Thyroid gland (tissue), 4 donors: ENCODE measurements around the gene MAST4. TPM values are rescaled to one million over a fixed set of nuclear protein-coding genes. Genes with fewer than 3 reads are reported as not detected.

Experiments used
- DNase-seq, 2 donors: peaks; one replicate each; pipeline ENCODE4 v3.0.0-alpha.2; 2019
- H3K27ac ChIP-seq, 3 donors: fragments of 200-600 bp; sonication (generic); 1 replicate in 2 of 3; 2 replicates in 1 of 3; pipeline ENCODE4 v1.5.1; 2016 to 2019; ENCODE audit warnings: mild to moderate bottlenecking in 1 of 3, moderate library complexity in 1 of 3
- H3K27me3 ChIP-seq: fragments of 200-600 bp; sonication (generic); one replicate; pipeline ENCODE4 v1.5.1; 2019
- H3K36me3 ChIP-seq, 2 donors: fragments of 200-600 bp; sonication (generic); one replicate each; pipeline ENCODE4 v1.5.1; 2016 to 2019
- H3K4me1 ChIP-seq, 2 donors: fragments of 200-600 bp; sonication (generic); one replicate each; pipeline ENCODE4 v1.5.1; 2017 to 2019
- H3K4me3 ChIP-seq, 3 donors: fragments of 200-600 bp; sonication (generic); replicated peaks in 1 of 3; 1 replicate in 2 of 3; 2 replicates in 1 of 3; pipeline ENCODE4 v1.5.1; 2016; ENCODE audit warnings: mild to moderate bottlenecking in 1 of 3
- H3K9me3 ChIP-seq: fragments of 200-600 bp; sonication (generic); one replicate; pipeline ENCODE4 v1.5.1; 2017
- POLR2A ChIP-seq, 2 donors: fragments of 450-650 bp; IDR thresholded peaks; one replicate each; pipeline ENCODE4 v1.6.1; 2017; ENCODE audit warnings: antibody characterized with exemption in 2 of 2, mild to moderate bottlenecking in 2 of 2, moderate library complexity in 1 of 2
- WGBS, 2 donors: methylation state at CpG; one replicate each; pipeline ENCODE4 v1.1.5; 2017; 5-methylcytosine and 5-hydroxymethylcytosine counted together
- intact Hi-C: fragments of 100-400 bp; cut with DNase I; formaldehyde crosslinking; loops from one replicate; pipeline ENCODE4 v1.15.1; 2023
- total RNA-seq, 4 donors: library from RNA; depleted of rRNA; stranded (reverse); fragments of >200 nt; gene quantifications; one replicate each; pipeline ENCODE4 v1.2.3, GENCODE V29; 2016
- TF ChIP-seq, protein P1 (sequence below), 6 experiments: fragments of 200-600 bp in 3 of 6; fragments of 450-650 bp in 3 of 6; sonication (generic) in 3 of 6; IDR thresholded peaks; one replicate each; pipeline ENCODE4 v1.5.1; 2016 to 2019; ENCODE audit warnings: antibody characterized with exemption in 6 of 6, mild to moderate bottlenecking in 2 of 6, inconsistent platforms in 1 of 6, moderate library complexity in 1 of 6

MAST4 gene
- total RNA-seq, 4 donors from 2014 or later: 20.2 to 38.3 (median 24.4) TPM

GRCh38 chr5:66585291-66585690 lies 10.9 kb upstream of the MAST4 start:
- no peaks in the 10 kb centered on the region for H3K27me3 ChIP-seq
- intact Hi-C loops: no loop called here
- H3K9me3 ChIP-seq: no peaks in the 10 kb centered on the region
- no peaks in the 10 kb centered on the region for H3K4me1 ChIP-seq
- TF ChIP-seq, protein P1, sequence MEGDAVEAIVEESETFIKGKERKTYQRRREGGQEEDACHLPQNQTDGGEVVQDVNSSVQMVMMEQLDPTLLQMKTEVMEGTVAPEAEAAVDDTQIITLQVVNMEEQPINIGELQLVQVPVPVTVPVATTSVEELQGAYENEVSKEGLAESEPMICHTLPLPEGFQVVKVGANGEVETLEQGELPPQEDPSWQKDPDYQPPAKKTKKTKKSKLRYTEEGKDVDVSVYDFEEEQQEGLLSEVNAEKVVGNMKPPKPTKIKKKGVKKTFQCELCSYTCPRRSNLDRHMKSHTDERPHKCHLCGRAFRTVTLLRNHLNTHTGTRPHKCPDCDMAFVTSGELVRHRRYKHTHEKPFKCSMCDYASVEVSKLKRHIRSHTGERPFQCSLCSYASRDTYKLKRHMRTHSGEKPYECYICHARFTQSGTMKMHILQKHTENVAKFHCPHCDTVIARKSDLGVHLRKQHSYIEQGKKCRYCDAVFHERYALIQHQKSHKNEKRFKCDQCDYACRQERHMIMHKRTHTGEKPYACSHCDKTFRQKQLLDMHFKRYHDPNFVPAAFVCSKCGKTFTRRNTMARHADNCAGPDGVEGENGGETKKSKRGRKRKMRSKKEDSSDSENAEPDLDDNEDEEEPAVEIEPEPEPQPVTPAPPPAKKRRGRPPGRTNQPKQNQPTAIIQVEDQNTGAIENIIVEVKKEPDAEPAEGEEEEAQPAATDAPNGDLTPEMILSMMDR (IDR thresholded peaks at IDR 0.05): no peak
- no peak for TF ChIP-seq POLR2A (IDR thresholded peaks at IDR 0.05)
- H3K27ac ChIP-seq: no peak overlapping the region
- H3K4me3 ChIP-seq: no peak overlapping the region
- H3K36me3 ChIP-seq: no peaks in the 10 kb centered on the region
- DNase-seq: no peak

GRCh38 chr5:66587771-66588170 lies 8.4 kb upstream of the MAST4 start:
- H3K4me3 ChIP-seq: no peak overlapping the region
- 83 to 92% methylated on average over 4 of the region's 4 CpGs for WGBS, 2 donors
- H3K4me1 ChIP-seq: no peaks in the 10 kb centered on the region
- no peak overlapping the region for H3K27ac ChIP-seq
- H3K36me3 ChIP-seq: no peaks in the 10 kb centered on the region
- intact Hi-C loops: no loop called here
- no peak for DNase-seq
- H3K27me3 ChIP-seq: no peaks in the 10 kb centered on the region
- no peak for TF ChIP-seq POLR2A (IDR thresholded peaks at IDR 0.05)
- TF ChIP-seq, protein P1 (IDR thresholded peaks at IDR 0.05): no peak
- no peaks in the 10 kb centered on the region for H3K9me3 ChIP-seq

- Histone ChIP-seq H3K4me1 (peaks cover 0 to 13% of the 10 kb centered on the region in 2 donors), H3K27me3 (no peaks in the 10 kb centered on the region), H3K36me3 (no peaks in the 10 kb centered on the region), H3K27ac (no peak overlapping the region), H3K4me3 (peak overlapping the region; percentile 13 to 54 (median 49)), H3K9me3 (no peaks in the 10 kb centered on the region)
- WGBS, 2 donors: 0% methylated on average over 4 to 5 of the region's 56 CpGs
- intact Hi-C loops: no loop called here
- TF ChIP-seq, protein P1 (IDR thresholded peaks at IDR 0.05): no peak
- peak; percentile 27 to 37 for DNase-seq
Observed at GRCh38 chr5:66596636-66597182, 516 bp downstream of the MAST4 start.

DNA sequence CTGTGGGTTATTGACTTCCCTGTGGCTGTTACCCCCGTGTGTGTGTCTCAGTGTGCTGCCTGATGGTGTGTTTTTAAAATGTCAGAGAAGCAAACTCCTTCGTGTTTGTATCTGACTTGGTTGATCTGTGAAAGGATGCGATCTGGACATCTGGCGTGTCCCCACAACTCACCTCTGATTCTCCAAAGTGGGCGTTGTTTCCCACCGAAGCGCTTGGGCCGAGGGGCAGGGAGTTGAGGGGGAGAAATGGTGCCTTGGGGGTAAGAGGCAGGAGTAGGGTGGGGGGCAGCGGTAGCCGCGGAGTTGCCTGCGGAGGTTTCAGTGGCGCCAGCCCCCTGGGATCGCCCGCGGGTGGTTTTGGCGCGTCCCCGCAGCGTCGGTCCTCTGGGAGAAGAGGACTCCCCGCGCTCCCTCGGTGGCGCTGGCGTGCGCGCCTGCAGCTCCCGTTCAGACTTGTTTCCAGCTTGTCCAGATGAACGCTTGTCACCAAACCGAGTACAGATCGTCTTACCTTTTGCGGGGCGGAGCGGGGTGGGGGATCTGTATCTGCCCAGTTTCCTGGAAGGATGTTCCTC lies 1.1 kb downstream of the MAST4 start:
- intact Hi-C loops: no loop called here
- H3K9me3 ChIP-seq: no peaks in the 10 kb centered on the region
- H3K36me3 ChIP-seq: no peaks in the 10 kb centered on the region
- H3K27ac ChIP-seq: no peak overlapping the region
- H3K4me3 ChIP-seq: peak overlapping the region; percentile 13 to 54 (median 49)
- H3K4me1 ChIP-seq: peaks cover 0 to 13% of the 10 kb centered on the region in 2 donors
- TF ChIP-seq POLR2A (IDR thresholded peaks at IDR 0.05): no peak
- TF ChIP-seq, protein P1 (IDR thresholded peaks at IDR 0.05): no peak
- 2 to 3% methylated on average over 11 to 35 of the region's 35 CpGs for WGBS, 2 donors
- DNase-seq: peak; percentile 49 to 61
- no peaks in the 10 kb centered on the region for H3K27me3 ChIP-seq

DNA sequence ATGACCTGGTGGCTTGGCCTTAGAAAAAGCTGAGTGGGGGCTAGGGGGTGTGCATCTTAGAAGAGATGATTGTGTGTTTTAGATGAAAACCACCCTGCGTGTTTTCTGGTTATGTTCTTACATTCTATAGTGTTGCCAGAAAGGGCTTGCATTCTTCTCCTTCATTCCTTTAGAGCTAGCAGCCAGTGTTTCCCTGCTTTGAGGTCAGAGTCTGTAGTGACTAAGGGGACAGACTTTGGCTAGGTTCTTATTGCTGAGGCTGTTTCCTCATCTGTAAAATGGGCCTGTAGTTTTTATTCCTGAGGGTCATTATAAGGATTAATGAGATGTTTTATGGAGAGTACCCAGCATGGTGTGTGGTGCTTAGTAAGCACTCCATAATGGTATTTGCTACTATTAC lies 6.4 kb downstream of the MAST4 start:
- no peak for DNase-seq
- WGBS, 2 donors: 93 to 100% methylated on average over 1 of the region's 1 CpG
- no peaks in the 10 kb centered on the region for H3K27me3 ChIP-seq
- intact Hi-C loops: no loop called here
- H3K4me1 ChIP-seq: peaks cover 0 to 4% of the 10 kb centered on the region in 2 donors
- no peak for TF ChIP-seq POLR2A (IDR thresholded peaks at IDR 0.05)
- TF ChIP-seq, protein P1 (IDR thresholded peaks at IDR 0.05): no peak
- H3K9me3 ChIP-seq: no peaks in the 10 kb centered on the region
- no peak overlapping the region for H3K27ac ChIP-seq
- no peaks in the 10 kb centered on the region for H3K36me3 ChIP-seq
- H3K4me3 ChIP-seq: no peak overlapping the region
